T-helper 22 cell (primary cell): ENCODE data around the gene SNN.

ENCODE experiments used
- DNase-seq: peaks from one replicate; pipeline ENCODE4 v3.0.0-alpha.2; 2020; ENCODE audit warnings: low read depth

The SNN gene

GRCh38 chr16:11667824-11668622 lies at the start of gene SNN:
Gene SNN (plus strand): TSS chr16:11668455. CDS start chr16:11676060, 7,605 bp downstream.
- DNase-seq, result peak; percentile 77

GRCh38 chr16:11619327-11619851 lies 48.9 kb upstream of the SNN start:
- DNase-seq, result no peak

- no peak for DNase-seq
Observed at GRCh38 chr16:11620243-11621003, 47.8 kb upstream of the SNN start.

DNA sequence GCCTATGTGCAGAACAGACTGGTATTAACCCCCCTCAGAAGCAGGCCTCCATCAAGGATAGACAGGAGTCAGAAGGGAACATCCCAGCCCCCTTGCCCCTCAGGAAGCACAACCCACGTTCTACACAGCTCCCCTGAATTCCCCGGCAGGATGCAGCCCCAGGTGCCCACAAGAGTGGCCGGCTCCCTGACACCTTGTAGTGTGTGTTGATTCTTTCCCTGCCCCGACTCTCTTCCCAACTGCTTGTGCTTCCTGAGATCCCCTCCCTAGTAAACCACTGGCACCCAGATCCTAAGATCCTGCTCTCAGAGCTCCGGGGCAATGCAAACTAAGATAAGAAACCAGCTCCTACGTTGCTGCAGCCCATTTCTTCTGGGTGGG lies 46.7 kb upstream of the SNN start:
- no peak for DNase-seq

DNA sequence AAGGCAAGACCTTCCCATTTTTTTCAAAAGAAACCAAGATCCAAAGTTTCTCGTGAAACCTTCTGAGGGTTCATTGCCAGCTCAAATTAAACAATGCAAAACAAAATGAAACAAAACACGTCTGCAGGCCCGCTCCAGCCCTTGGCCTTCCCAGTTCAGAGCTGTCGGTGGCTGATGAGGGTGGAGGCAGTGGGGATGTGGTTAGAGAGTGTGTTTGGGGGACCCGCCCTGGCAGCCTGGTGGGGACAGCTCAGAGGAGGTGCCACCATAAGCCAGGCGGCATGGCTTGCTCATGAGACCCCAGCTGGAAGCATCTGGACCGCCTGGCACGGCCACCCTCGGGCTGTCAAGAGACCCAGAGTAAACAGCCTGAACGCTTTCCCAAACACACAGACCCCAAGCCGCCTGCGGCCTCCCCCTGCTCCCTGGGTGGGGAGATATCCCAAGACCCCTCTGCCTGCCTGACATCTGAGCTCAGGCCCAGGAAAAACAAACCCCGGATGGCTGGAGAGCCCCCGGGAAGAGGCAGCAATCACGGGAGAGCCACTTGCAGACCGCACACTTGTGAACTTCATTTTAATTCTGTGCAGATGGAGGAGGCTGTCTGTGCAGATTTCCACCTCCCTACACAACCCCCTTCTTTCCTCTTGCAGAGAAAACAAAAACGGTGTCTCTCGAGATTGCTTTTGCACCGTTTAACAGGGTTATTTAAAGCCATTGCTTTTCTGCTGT lies 46.2 kb upstream of the SNN start:
- no peak for DNase-seq

- no peak for DNase-seq
Observed at GRCh38 chr16:11624205-11624604, 44.0 kb upstream of the SNN start.

DNA sequence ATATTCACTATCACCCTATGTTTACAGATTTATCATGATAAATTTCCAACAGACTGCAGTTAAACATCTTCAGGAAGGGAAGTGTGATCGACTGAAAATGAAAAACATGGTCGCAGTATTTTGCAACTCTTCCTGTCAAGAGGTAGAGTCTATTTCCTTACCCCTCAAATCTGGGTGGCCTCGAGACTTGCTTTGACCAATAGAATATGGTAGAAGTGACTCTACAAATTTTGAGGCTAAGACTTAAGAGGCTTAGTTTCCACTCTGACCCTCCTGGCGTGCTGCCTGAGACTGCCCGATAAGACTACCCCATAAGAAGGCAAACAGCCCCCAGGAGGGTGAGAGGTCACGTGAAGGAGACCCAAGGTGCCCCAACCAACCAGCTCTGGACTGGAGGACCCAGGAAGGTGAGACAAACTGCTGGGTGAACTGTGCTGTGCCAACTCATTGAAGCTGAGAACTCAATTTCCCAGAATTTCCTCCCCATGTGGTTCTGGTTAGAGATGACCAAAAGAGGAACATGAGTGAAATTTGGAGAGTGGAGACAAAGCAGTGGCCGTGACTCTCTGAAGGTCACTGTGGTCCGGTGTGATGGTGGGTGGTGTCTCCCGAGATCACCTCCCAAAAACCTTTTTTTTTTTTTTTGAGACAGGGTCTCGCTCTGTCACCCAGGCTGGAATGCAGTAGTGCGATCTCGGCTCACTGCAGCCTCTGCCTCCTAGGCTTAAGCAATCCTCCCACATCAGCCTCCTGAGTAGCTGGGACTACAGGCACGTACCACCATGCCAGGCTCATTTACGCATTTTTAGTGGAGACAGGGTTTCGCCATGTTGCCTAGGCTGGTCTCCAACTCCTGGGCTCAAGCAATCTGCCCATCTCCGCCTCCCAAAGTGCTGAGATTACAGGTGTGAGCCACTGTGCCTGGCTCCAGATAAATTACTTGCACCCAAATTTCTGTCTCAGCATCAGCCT lies 43.3 kb upstream of the SNN start:
- DNase-seq, result no peak

- DNase-seq, result no peak
Observed at GRCh38 chr16:11625769-11626168, 42.5 kb upstream of the SNN start.

GRCh38 chr16:11626657-11627291 lies 41.5 kb upstream of the SNN start:
- no peak for DNase-seq

GRCh38 chr16:11627292-11627663 lies 41.0 kb upstream of the SNN start:
- no peak for DNase-seq

DNA sequence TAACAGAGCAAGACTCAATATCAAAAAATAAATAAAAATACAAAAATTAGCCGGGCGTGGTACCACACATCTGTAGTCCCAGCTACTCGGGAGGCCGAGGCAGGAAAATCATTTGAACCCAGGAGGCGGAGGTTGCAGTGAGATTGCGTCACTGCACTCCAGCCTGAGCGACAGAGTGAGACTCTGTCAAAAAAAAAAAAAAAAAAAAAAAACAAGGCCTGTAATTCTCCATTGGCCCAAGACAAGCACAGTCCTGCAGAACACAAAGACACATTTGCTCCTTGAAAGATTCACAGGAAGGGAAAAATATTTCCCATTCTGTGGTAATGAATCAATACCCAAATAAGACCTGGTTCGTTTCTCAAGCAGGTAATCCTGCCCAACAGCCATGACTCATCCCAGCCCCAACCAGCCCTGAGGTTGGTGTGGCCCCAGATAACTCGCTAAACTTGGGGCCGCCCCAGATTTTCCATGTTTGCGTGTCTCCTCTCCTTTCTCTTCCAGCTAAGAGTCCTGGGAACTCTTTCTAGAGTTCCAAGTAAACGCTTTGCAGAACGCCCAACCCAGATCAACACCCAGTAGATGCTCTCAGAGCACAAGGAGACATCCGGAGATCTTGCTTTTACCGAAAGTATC lies 40.3 kb upstream of the SNN start:
- no peak for DNase-seq

- DNase-seq, result no peak
Observed at GRCh38 chr16:11629071-11630030, 38.9 kb upstream of the SNN start.

- no peak for DNase-seq
Observed at GRCh38 chr16:11630046-11630767, 38.0 kb upstream of the SNN start.

DNA sequence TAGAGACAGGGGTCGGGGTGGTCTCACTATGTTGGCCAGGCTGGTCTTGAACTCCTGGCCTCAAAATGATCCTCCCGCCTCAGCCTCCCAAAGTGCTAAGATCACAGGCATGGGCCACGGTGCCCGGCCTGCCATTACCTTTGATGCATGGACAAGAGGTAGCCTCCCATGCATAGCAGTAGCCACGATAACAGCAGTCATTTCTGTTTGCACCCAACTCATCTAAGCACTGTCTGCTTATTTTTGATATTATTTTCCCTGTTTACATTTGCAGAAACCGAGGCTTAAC lies 37.5 kb upstream of the SNN start:
- DNase-seq, result no peak

- DNase-seq, result no peak
Observed at GRCh38 chr16:11631214-11631613, 37.0 kb upstream of the SNN start.

DNA sequence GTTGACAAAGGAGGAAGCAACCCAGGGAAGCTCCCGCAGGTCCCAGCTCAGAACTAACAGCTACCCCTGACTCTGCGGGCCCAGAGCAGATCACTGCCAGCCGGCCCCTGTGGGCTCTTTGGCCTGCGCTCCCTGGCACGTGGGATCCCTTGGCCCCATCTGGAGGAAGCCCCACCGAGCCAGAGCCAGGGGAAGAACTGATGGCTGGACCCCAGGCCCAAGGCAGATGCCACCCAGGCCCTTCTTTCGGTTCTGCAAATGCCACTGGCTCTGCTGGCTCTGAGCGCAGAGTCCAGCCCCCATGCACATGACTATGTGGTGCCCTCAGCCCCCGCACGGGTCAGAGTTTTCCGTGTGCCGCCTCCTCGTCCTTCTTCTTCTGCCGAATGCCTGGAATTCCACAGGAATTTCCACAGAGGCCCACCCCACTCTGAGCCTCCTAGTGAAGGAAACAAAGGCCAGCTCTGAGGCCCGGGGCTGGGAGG lies 35.8 kb upstream of the SNN start:
- DNase-seq, result no peak

GRCh38 chr16:11633113-11633512 lies 35.1 kb upstream of the SNN start:
- DNase-seq, result no peak

DNA sequence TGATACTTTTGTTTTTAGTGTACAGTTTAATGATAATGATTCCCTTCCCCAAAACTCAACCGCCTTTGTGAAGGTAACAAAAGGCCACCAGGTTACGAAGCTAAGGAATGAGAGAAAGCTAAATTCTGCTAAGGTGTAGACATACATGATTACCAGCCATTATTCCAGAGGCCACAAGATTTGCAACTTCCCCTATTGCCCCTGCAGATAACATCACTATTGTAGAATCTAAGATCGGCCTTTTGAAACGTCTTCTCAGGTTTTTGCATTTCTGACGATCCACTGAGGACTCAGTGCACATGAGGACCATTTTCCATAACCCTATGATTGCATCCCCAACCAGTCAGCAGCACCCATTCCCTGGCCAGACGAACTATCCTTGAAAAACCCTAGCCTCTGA lies 33.9 kb upstream of the SNN start:
- DNase-seq, result no peak
